Camera-type eye (tissue), 1 donor: Measurements from ENCODE around the gene GMFB. TPM values are rescaled to one million over a fixed set of nuclear protein-coding genes. Genes with fewer than 3 reads are reported as not detected.

Experiments used
- total RNA-seq: library from RNA; depleted of rRNA; stranded (reverse); fragments of >200 nt; gene quantifications from one replicate; pipeline ENCODE4 v1.2.3, GENCODE V29; 2014

GMFB gene
- total RNA-seq = 96.9 TPM

GRCh38 chr14:54488646-54489317 is at the start of gene GMFB:
TSS of gene GMFB (minus strand) at chr14:54488980. CDS start at chr14:54488927, 53 bp downstream.

GRCh38 chr14:54509546-54510501 is 21.0 kb upstream of the GMFB start, which contains the start of gene CGRRF1:
TSS of gene CGRRF1 (plus strand) at chr14:54509906. CDS start at chr14:54509960, 54 bp downstream.

GRCh38 chr14:54440873-54441868 is 47.6 kb downstream of the GMFB start, which contains the start of gene CNIH1:
TSS of gene CNIH1 (minus strand) at chr14:54441374. CDS start at chr14:54441327, 47 bp downstream.

Other genes with a start within 250 kb of the GMFB start
- gene CDKN3, start 92.0 kb downstream of the GMFB start, total RNA-seq = 12.8 TPM
- gene CNIH1, start 47.6 kb downstream of the GMFB start, total RNA-seq = 155 TPM
- gene CGRRF1, start 20.9 kb upstream of the GMFB start, total RNA-seq = 24.9 TPM
- 34.7 TPM for gene SAMD4A, start 78.1 kb upstream of the GMFB start, total RNA-seq